NT2/D1 (cell line): ENCODE data around the gene WT1.

Source experiments
- SUZ12 ChIP-seq: IDR thresholded peaks from 2 replicates; pipeline ENCODE4 v1.6.1; 2011; ENCODE audit not compliant: insufficient read length, insufficient read depth; ENCODE audit errors: extremely low read depth
- YY1 ChIP-seq: IDR thresholded peaks from 2 replicates; pipeline ENCODE4 v1.6.1; 2011; ENCODE audit not compliant: insufficient read length, insufficient read depth

GRCh38 chr11:32448232-32448631 lies 12.9 kb upstream of the WT1 start:
- TF ChIP-seq YY1 (no peak), SUZ12 (no peak)
